Measurements from ENCODE around the gene LHX3. TPM values are rescaled to one million over a fixed set of nuclear protein-coding genes. Genes with fewer than 3 reads are reported as not detected.

Gene LHX3
- total RNA-seq, 1 experiment from 2014 or later: 0.07 TPM

Other genes starting within 250 kb of the LHX3 start
- 33.6 and 34.4 TPM in 2 replicates for gene UBAC1, start 243.8 kb downstream of the LHX3 start, total RNA-seq (2014; rRNA removed; shearing (Covaris generic))
- gene NACC2, start 109.8 kb downstream of the LHX3 start, total RNA-seq (2014; rRNA removed; shearing (Covaris generic)): 26.1 and 27.0 TPM in 2 replicates
- 49.0 and 56.6 TPM in 2 replicates for gene TMEM250, start 86.3 kb downstream of the LHX3 start, total RNA-seq (2014; rRNA removed; shearing (Covaris generic))
- 24.1 and 26.3 TPM in 2 replicates for gene QSOX2, start 40.7 kb upstream of the LHX3 start, total RNA-seq (2014; rRNA removed; shearing (Covaris generic))
- gene CCDC187, start 99.0 kb upstream of the LHX3 start, total RNA-seq (2014; rRNA removed; shearing (Covaris generic)): 0.05 and 0.09 TPM in 2 replicates
- 17.3 and 19.8 TPM in 2 replicates for gene GPSM1, start 122.4 kb upstream of the LHX3 start, total RNA-seq (2014; rRNA removed; shearing (Covaris generic))
- gene DNLZ, start 158.6 kb upstream of the LHX3 start, total RNA-seq (2014; rRNA removed; shearing (Covaris generic)): 15.0 and 20.4 TPM in 2 replicates
- 0.22 and 0.32 TPM in 2 replicates for gene CARD9, start 168.5 kb upstream of the LHX3 start, total RNA-seq (2014; rRNA removed; shearing (Covaris generic))
- gene SNAPC4, start 195.0 kb upstream of the LHX3 start, total RNA-seq (2014; rRNA removed; shearing (Covaris generic)): 6.5 and 8.2 TPM in 2 replicates
- gene ENTR1, start 205.5 kb upstream of the LHX3 start, total RNA-seq (2014; rRNA removed; shearing (Covaris generic)): 107 and 110 TPM in 2 replicates
- 45.6 and 59.7 TPM in 2 replicates for gene PMPCA, start 205.5 kb upstream of the LHX3 start, total RNA-seq (2014; rRNA removed; shearing (Covaris generic))
- gene INPP5E, start 234.7 kb upstream of the LHX3 start, total RNA-seq (2014; rRNA removed; shearing (Covaris generic)): 8.6 and 9.6 TPM in 2 replicates

All from NCI-H460 (cell line).